ENCODE measurements around the gene C12orf42. TPM values are rescaled to one million over a fixed set of nuclear protein-coding genes. Genes with fewer than 3 reads are reported as not detected.

Gene C12orf42
- total RNA-seq (2013; cell fraction: nucleolus; rRNA removed), result 12.6 and 19.3 TPM in 2 replicates
- total RNA-seq (2014; rRNA removed), result 4.0 and 4.1 TPM in 2 replicates
- total RNA-seq (2014; rRNA removed; fragmentation: Illumina TruSeq; extraction: Trizol), result 2.3 and 2.8 TPM in 2 replicates
- total RNA-seq (2021), result 2.0 and 2.3 TPM in 2 replicates
- not detected for polyA plus RNA-seq (2011; ENCODE audit: low read depth)
- 7.0 and 8.2 TPM in 2 replicates for polyA plus RNA-seq (2011; rRNA removed)
- polyA plus RNA-seq (2011; cell fraction: cytosol; rRNA removed), result 4.0 and 4.1 TPM in 2 replicates
- 10.2 and 13.2 TPM in 2 replicates for polyA plus RNA-seq (2011; cell fraction: nucleus; rRNA removed)
- polyA plus RNA-seq (2012), result 0.66 and 0.74 TPM in 2 replicates
- 2.6 and 3.4 TPM in 2 replicates for polyA plus RNA-seq (2014; fragmentation: Illumina TruSeq; extraction: Trizol)
- 1 to 10 TPM; 1.8 to 1.9 TPM for polyA plus RNA-seq (2014; fragmentation: Nextera tagmentation; extraction: Ambion mirVana)
- 1.8 and 1.9 TPM in 2 replicates for polyA plus RNA-seq (2014; rRNA removed)
- 1 to 10 TPM; 1.4 to 2.5 TPM for polyA plus RNA-seq (2016; fragmentation: Nextera tagmentation; extraction: Ambion mirVana)
- 6.9 and 10.4 TPM in 2 replicates for polyA minus RNA-seq (2011; rRNA and poly(A)+ RNA removed)
- polyA minus RNA-seq (2011; cell fraction: cytosol; rRNA and poly(A)+ RNA removed), result 1.7 and 4.9 TPM in 2 replicates
- polyA minus RNA-seq (2011; cell fraction: nucleus; rRNA and poly(A)+ RNA removed), result 21.4 and 23.9 TPM in 2 replicates
- Bru-seq, nascent RNA, result percentile 52 among the genes with signal in this experiment
- BruChase-seq, experiment 1, labeled RNA remaining after a 6-hour chase, result percentile 49 among the genes with signal in this experiment
- BruChase-seq, experiment 2, labeled RNA remaining after a 2-hour chase, result percentile 50 among the genes with signal in this experiment
- long read RNA-seq, experiment 1, partial matches to known transcripts, result 0 of 3 reads
- long read RNA-seq, experiment 1, other reads (novel, unspliced or antisense), result 3 of 3 reads
- long read RNA-seq, experiment 2, partial matches to known transcripts, result 3 of 12 reads
- long read RNA-seq, experiment 2, other reads (novel, unspliced or antisense), result 9 of 12 reads

- 2% methylated on average over 27 of the region's 77 CpGs for WGBS (ENCODE audit: insufficient coverage, insufficient replicate concordance, low lambda C conversion rate, missing lambda C conversion rate)
- peak within 1 kb of the TSS; percentile 59 for H3K9ac ChIP-seq (ENCODE audit: control insufficient read depth, insufficient read depth, low read length)
- SMC1A ChIA-PET (ENCODE audit: uncharacterized antibody, unreplicated experiment), result interaction anchor here (0.6 to 13.0 kb wide), 29 partner anchors 10 to 684 kb away, joined by 3 to 334 read pairs (median 4); no protein-coding TSS in a partner anchor
- RAD21 ChIA-PET (ENCODE audit: unreplicated experiment), result interaction anchor here (0.8 to 5.2 kb wide), 23 partner anchors 9 to 612 kb away, joined by 3 to 106 read pairs (median 5); no protein-coding TSS in a partner anchor
- no peaks in the 10 kb centered on the region for H4K20me1 ChIP-seq (ENCODE audit: control insufficient read depth, insufficient read depth)
- CTCF ChIA-PET, result interaction anchor here (0.6 to 11.0 kb wide), 32 partner anchors 9 to 613 kb away, joined by 3 to 228 read pairs (median 4); no protein-coding TSS in a partner anchor
- BruUV-seq (replicated peaks), result no TSS peak
- POLR2A ChIA-PET, result interaction anchor here (0.7 to 1.6 kb wide), 3 partner anchors 53 to 542 kb away, joined by 3 read pairs; no protein-coding TSS in a partner anchor
- intact Hi-C loops (cut with micrococcal nuclease; ENCODE audit: unreplicated experiment), result loop anchor here (1.0 to 2.0 kb wide), 2 partner anchors 53 to 613 kb away; no protein-coding TSS in a partner anchor
- H3K27ac ChIP-seq (ENCODE audit: control insufficient read depth, insufficient read depth), result 0 out of 2 replicates have a peak within 1 kb of the TSS, but pooled peaks have one; percentile 12
- no peaks in the 10 kb centered on the region for H3K27me3 ChIP-seq (replicated peaks in 1 of 2; ENCODE audit: control insufficient read depth in 2 of 2, insufficient read depth in 2 of 2, low read length in 1 of 2)
- FAIRE-seq (no peak), DNase-seq (ENCODE audit: low read depth, low spot score) (peak; percentile 63), ATAC-seq (peak; percentile 88)
- peak within 1 kb of the TSS; percentile 100 for H3K4me2 ChIP-seq (ENCODE audit: control insufficient read depth, insufficient read depth)
- in situ Hi-C loops (cut with MboI), result no loop called here
- no peaks in the 10 kb centered on the region for H3K36me3 ChIP-seq (ENCODE audit: control insufficient read depth in 2 of 2, insufficient read depth in 2 of 2, low read length in 1 of 2)
- H3K4me1 ChIP-seq (ENCODE audit: control insufficient read depth, insufficient read depth, low read length), result peaks cover 8% of the 10 kb centered on the region; the same call in 1 of the 2 replicates
- no peaks in the 10 kb centered on the region; the same call in 1 of the 3 replicates for H3K9me3 ChIP-seq (replicated peaks; ENCODE audit: control insufficient read depth, insufficient read depth, low read length)
- peak within 1 kb of the TSS; percentile 78 for H2AFZ ChIP-seq (ENCODE audit: control insufficient read depth, low read depth, low read length)
- no peaks in the 10 kb centered on the region for H3K79me2 ChIP-seq (ENCODE audit: control insufficient read depth, insufficient read depth, low read length)
- peak within 1 kb of the TSS; percentile 72 for H3K4me3 ChIP-seq
- TF ChIP-seq TBL1XR1 (IDR thresholded peaks at IDR 0.05; ENCODE audit: low read depth, low read length) (no peak), ZNF687 (IDR thresholded peaks at IDR 0.05) (peak; percentile 86), ASH2L (IDR thresholded peaks at IDR 0.05; ENCODE audit: borderline replicate concordance, low read depth) (no peak), KAT2A (conservative IDR thresholded peaks at IDR 0.05; ENCODE audit: control insufficient read depth, low read depth, low read length) (no peak), EP300 (IDR thresholded peaks at IDR 0.05; ENCODE audit: borderline replicate concordance in 1 of 2, control insufficient read depth in 1 of 2, low read depth in 2 of 2, low read length in 2 of 2) (peak in 1 of 2 experiments; percentile 42; a peak in 1 of 4 replicates), ZNF592 (IDR thresholded peaks at IDR 0.05) (peak; percentile 50; the same call in 1 of the 2 replicates)
Observed at GRCh38 chr12:103495469-103496456, at the start of gene C12orf42. Gene C12orf42, minus strand, starts transcription at chr12:103495968. Its CDS starts 17,542 bp downstream, at chr12:103478426.

Measured in GM12878 (cell line).